HepG2 (cell line): ENCODE results near the gene PEPD. TPM values are rescaled to one million over a fixed set of nuclear protein-coding genes. Genes with fewer than 3 reads are reported as not detected.

Experiments
- EED ChIP-seq: sonication (generic); formaldehyde crosslinking; IDR thresholded peaks from 2 replicates; pipeline ENCODE4 v1.5.0; 2020; ENCODE audit warnings: mild to moderate bottlenecking, missing genetic modification reagents
- FOXJ3 ChIP-seq: sonication (generic); formaldehyde crosslinking; IDR thresholded peaks from 2 replicates; pipeline ENCODE4 v1.4.0; 2020; ENCODE audit warnings: missing genetic modification reagents, mild to moderate bottlenecking, borderline replicate concordance
- FOXK1 ChIP-seq: sonication (generic); formaldehyde crosslinking; IDR thresholded peaks from 2 replicates; pipeline ENCODE4 v1.4.0; 2020; ENCODE audit warnings: low read depth, missing genetic modification reagents, borderline replicate concordance
- FOXK2 ChIP-seq: fragments of 450-650 bp; IDR thresholded peaks from 2 replicates; pipeline ENCODE4 v1.6.1; 2016
- HDAC6 ChIP-seq: fragments of 200-600 bp; sonication (generic); IDR thresholded peaks from 2 replicates; pipeline ENCODE4 v1.7.0; 2017; ENCODE audit warnings: mild to moderate bottlenecking, antibody characterized with exemption, low read length, low read depth
- NR2F2 ChIP-seq: IDR thresholded peaks from 2 replicates; pipeline ENCODE4 v1.6.1; 2012; ENCODE audit warnings: low read depth, inconsistent platforms, borderline replicate concordance
- NR2F6 ChIP-seq, 2 experiments: IDR thresholded peaks; 2 replicates each; pipeline ENCODE4 v1.6.1; 2016; ENCODE audit warnings: antibody characterized with exemption in 1 of 2, mild to moderate bottlenecking in 1 of 2
- ONECUT2 ChIP-seq: sonication (generic); formaldehyde crosslinking; IDR thresholded peaks from 2 replicates; pipeline ENCODE4 v1.4.0; 2020; ENCODE audit warnings: missing genetic modification reagents
- RELA ChIP-seq: sonication (generic); formaldehyde crosslinking; IDR thresholded peaks from 2 replicates; pipeline ENCODE4 v1.4.0; 2020; ENCODE audit warnings: missing genetic modification reagents
- SETDB1 ChIP-seq: sonication (generic); formaldehyde crosslinking; IDR thresholded peaks from 2 replicates; pipeline ENCODE4 v1.5.1; 2020; ENCODE audit warnings: missing genetic modification reagents, mild to moderate bottlenecking, borderline replicate concordance
- SUZ12 ChIP-seq: fragments of 150-350 bp; IDR thresholded peaks from 2 replicates; pipeline ENCODE4 v1.6.1; 2014; ENCODE audit warnings: low read depth, low read length
- ZNF160 ChIP-seq: sonication (generic); formaldehyde crosslinking; IDR thresholded peaks from 2 replicates; pipeline ENCODE4 v1.8.0; 2022; ENCODE audit warnings: mild to moderate bottlenecking, inconsistent platforms, missing genetic modification reagents
- ZNF30 ChIP-seq: sonication (generic); formaldehyde crosslinking; IDR thresholded peaks from 2 replicates; pipeline ENCODE4 v1.5.0; 2020; ENCODE audit warnings: mild to moderate bottlenecking, missing genetic modification reagents
- ZNF329 ChIP-seq: sonication (generic); formaldehyde crosslinking; IDR thresholded peaks from 2 replicates; pipeline ENCODE4 v1.9.0; 2021; ENCODE audit warnings: low read depth, mild to moderate bottlenecking, missing genetic modification reagents
- ZNF382 ChIP-seq: sonication (generic); formaldehyde crosslinking; IDR thresholded peaks from 2 replicates; pipeline ENCODE4 v1.5.0; 2020; ENCODE audit warnings: missing genetic modification reagents, mild to moderate bottlenecking, borderline replicate concordance
- ZNF446 ChIP-seq: sonication (generic); formaldehyde crosslinking; IDR thresholded peaks from 2 replicates; pipeline ENCODE4 v1.5.0; 2020; ENCODE audit warnings: mild to moderate bottlenecking, missing genetic modification reagents
- ZNF563 ChIP-seq: sonication (generic); formaldehyde crosslinking; IDR thresholded peaks from 2 replicates; pipeline ENCODE4 v1.8.0; 2022; ENCODE audit warnings: mild to moderate bottlenecking, moderate library complexity, missing genetic modification reagents
- ZNF567 ChIP-seq: sonication (generic); formaldehyde crosslinking; IDR thresholded peaks from 2 replicates; pipeline ENCODE4 v1.8.1; 2023; ENCODE audit warnings: mild to moderate bottlenecking, missing genetic modification reagents, borderline replicate concordance
- ZNF713 ChIP-seq: sonication (generic); formaldehyde crosslinking; IDR thresholded peaks from 2 replicates; pipeline ENCODE4 v1.4.0; 2020; ENCODE audit warnings: mild to moderate bottlenecking, missing genetic modification reagents
- polyA plus RNA-seq, 8 experiments: library from polyadenylated mRNA; depleted of rRNA in 3 of 8; stranded (reverse) in 7 of 8; unstranded in 1 of 8; fragments of >200 nt; fragmentation: Illumina TruSeq in 4 of 8; extraction: Trizol in 4 of 8; gene quantifications; 2 replicates each; pipeline versions ENCODE4 v1.2.1 to v1.2.3, GENCODE V29; 2011 to 2016; ENCODE audit warnings: low read depth in 4 of 8, missing spikeins in 1 of 8, mixed read lengths in 1 of 8; ENCODE audit not compliant: insufficient read depth in 1 of 8
- total RNA-seq, 5 experiments: library from RNA; depleted of rRNA; stranded (reverse); fragments of >200 nt; fragmentation: Illumina TruSeq; extraction: Trizol; gene quantifications; 2 replicates each; pipeline ENCODE4 v1.2.3, GENCODE V29; 2016; ENCODE audit warnings: low read depth in 1 of 5
- TF ChIP-seq, protein P1 (sequence below): sonication (generic); formaldehyde crosslinking; IDR thresholded peaks from 2 replicates; pipeline ENCODE4 v1.9.0; 2021; ENCODE audit warnings: missing genetic modification reagents, borderline replicate concordance
- TF ChIP-seq, protein P2 (sequence below): sonication (generic); formaldehyde crosslinking; conservative IDR thresholded peaks from 2 replicates; pipeline ENCODE4 v1.5.0; 2020; ENCODE audit warnings: missing genetic modification reagents
- TF ChIP-seq, protein P3 (sequence below): sonication (generic); formaldehyde crosslinking; IDR thresholded peaks from 2 replicates; pipeline ENCODE4 v1.8.0; 2022; ENCODE audit warnings: missing genetic modification reagents, mild to moderate bottlenecking, inconsistent platforms, borderline replicate concordance
- TF ChIP-seq, protein P4 (sequence below): sonication (generic); formaldehyde crosslinking; IDR thresholded peaks from 2 replicates; pipeline ENCODE4 v1.8.1; 2023; ENCODE audit warnings: mild to moderate bottlenecking, moderate library complexity, missing genetic modification reagents

Gene PEPD
- total and polyA plus RNA-seq, 2 of the 13 experiments (the other 11 are each of a cell fraction or from before 2014, with no cell fraction given) = 60.7 to 75.1 TPM

DNA sequence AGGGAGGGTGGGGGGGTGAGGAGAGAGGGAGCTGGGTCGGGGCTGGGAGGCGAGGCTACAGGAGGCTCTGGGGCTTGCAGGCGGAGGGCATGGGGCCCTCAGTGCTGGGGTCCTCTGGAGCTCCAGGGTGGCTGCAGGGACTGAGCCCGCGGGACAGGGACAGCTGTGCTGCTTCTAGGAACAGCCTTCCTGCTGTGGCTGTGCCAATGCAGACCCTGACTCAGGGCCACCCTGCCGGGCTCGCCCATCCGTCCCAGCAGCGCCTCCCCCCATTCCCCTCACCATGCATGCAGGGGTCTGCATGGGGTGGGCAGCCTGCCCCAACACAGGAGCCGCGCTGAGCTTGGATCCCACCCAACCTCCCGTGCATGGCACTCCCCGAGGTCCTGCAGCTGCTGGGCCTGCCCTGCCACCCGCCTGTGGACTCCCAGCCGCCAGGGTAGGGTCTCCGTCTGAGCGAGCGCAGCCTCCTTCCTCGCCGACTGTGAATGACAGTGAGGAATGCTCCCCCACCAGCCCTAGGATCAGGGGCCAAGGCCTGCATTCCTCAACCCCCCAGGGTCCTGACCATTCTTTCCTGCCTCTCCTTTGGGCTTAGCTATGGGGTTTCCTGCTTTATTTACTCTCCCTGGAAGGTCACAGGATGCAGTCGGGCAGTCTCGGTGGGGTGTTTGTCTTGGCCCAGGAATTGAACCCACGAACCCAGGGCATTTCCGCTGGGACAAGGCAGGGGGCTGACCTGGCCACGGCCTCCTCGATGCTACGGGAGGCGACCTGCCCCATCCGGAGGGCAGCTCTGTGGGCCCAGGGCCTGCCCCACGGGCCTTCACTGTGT, 124.7 kb downstream of the PEPD start (continued):
- TF ChIP-seq, protein P1, sequence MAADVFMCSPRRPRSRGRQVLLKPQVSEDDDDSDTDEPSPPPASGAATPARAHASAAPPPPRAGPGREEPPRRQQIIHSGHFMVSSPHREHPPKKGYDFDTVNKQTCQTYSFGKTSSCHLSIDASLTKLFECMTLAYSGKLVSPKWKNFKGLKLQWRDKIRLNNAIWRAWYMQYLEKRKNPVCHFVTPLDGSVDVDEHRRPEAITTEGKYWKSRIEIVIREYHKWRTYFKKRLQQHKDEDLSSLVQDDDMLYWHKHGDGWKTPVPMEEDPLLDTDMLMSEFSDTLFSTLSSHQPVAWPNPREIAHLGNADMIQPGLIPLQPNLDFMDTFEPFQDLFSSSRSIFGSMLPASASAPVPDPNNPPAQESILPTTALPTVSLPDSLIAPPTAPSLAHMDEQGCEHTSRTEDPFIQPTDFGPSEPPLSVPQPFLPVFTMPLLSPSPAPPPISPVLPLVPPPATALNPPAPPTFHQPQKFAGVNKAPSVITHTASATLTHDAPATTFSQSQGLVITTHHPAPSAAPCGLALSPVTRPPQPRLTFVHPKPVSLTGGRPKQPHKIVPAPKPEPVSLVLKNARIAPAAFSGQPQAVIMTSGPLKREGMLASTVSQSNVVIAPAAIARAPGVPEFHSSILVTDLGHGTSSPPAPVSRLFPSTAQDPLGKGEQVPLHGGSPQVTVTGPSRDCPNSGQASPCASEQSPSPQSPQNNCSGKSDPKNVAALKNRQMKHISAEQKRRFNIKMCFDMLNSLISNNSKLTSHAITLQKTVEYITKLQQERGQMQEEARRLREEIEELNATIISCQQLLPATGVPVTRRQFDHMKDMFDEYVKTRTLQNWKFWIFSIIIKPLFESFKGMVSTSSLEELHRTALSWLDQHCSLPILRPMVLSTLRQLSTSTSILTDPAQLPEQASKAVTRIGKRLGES (CRISPR knock-in tag) = peak; percentile 38; the same call in 1 of the 2 replicates
- TF ChIP-seq ZNF713 (CRISPR knock-in tag) = no peak
- TF ChIP-seq RELA (CRISPR knock-in tag) = no peak
- TF ChIP-seq FOXK2 = peak; percentile 23; the same call in 1 of the 2 replicates
- no peak for TF ChIP-seq HDAC6
- TF ChIP-seq ZNF563 (CRISPR knock-in tag) = no peak
- no peak for TF ChIP-seq ZNF30
- TF ChIP-seq ZNF382 = no peak
- peak; percentile 77; the same call in 1 of the 2 replicates for TF ChIP-seq FOXK1 (CRISPR knock-in tag)
- TF ChIP-seq SETDB1 (CRISPR knock-in tag) = no peak
- TF ChIP-seq, protein P2, sequence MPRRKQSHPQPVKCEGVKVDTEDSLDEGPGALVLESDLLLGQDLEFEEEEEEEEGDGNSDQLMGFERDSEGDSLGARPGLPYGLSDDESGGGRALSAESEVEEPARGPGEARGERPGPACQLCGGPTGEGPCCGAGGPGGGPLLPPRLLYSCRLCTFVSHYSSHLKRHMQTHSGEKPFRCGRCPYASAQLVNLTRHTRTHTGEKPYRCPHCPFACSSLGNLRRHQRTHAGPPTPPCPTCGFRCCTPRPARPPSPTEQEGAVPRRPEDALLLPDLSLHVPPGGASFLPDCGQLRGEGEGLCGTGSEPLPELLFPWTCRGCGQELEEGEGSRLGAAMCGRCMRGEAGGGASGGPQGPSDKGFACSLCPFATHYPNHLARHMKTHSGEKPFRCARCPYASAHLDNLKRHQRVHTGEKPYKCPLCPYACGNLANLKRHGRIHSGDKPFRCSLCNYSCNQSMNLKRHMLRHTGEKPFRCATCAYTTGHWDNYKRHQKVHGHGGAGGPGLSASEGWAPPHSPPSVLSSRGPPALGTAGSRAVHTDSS (CRISPR knock-in tag) = no peak
- TF ChIP-seq ZNF160 (CRISPR knock-in tag) = peak; percentile 46; the same call in 1 of the 2 replicates
- TF ChIP-seq ONECUT2 (CRISPR knock-in tag) = 0 out of 2 replicates have a peak, but pooled peaks have one; percentile 34
- TF ChIP-seq FOXJ3 = peak; percentile 89
- peak; percentile 98 for TF ChIP-seq NR2F6 (IDR thresholded peaks at IDR 0.05)
- TF ChIP-seq NR2F6 (CRISPR knock-in tag; IDR thresholded peaks at IDR 0.05) = peak; percentile 98
- TF ChIP-seq ZNF567 (CRISPR knock-in tag) = no peak
- TF ChIP-seq EED (CRISPR knock-in tag) = no peak
- TF ChIP-seq, protein P3, sequence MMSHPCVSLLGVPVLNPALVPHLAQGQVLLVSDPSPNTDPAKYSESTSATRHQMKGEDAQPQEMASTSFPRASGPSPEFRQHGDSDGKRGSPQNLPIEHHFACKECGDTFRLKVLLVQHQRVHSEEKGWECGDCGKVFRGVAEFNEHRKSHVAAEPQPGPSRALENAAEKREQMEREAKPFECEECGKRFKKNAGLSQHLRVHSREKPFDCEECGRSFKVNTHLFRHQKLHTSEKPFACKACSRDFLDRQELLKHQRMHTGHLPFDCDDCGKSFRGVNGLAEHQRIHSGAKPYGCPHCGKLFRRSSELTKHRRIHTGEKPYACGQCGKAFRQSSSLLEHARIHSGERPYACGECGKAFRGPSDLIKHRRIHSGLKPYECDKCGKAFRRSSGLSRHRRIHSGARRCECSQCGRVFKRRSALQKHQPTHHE (CRISPR knock-in tag) = peak; percentile 80; the same call in 1 of the 2 replicates
- peak; percentile 98 for TF ChIP-seq NR2F2
- 0 out of 2 replicates have a peak, but pooled peaks have one; percentile 29 for TF ChIP-seq ZNF329 (CRISPR knock-in tag)
- no peak for TF ChIP-seq SUZ12
- TF ChIP-seq ZNF446 = no peak
- TF ChIP-seq, protein P4, sequence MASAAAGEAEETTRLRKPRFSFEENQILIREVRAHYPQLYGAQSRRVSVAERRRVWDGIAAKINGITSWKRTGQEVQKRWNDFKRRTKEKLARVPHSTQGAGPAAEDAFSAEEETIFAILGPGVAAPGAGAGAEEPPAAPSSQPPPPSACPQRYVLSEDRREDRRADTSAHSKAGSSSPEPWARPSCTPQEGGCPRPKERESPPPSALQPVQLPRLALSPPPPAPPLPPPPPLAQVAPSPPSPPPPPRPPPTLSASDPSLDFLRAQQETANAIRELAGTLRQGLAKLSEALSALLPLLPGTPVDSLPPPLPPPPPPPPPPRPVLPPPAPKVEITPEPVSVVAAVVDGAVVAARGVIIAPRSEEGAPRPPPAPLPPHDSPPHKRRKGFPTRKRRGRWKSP = 0 out of 2 replicates have a peak, but pooled peaks have one; percentile 85
